Right kidney (tissue), 1 donor: ENCODE measurements around the gene C13orf46.

Experiments used
- DNase-seq: peaks from one replicate; pipeline ENCODE4 v3.0.0-alpha.2; 2016

Gene C13orf46

DNA sequence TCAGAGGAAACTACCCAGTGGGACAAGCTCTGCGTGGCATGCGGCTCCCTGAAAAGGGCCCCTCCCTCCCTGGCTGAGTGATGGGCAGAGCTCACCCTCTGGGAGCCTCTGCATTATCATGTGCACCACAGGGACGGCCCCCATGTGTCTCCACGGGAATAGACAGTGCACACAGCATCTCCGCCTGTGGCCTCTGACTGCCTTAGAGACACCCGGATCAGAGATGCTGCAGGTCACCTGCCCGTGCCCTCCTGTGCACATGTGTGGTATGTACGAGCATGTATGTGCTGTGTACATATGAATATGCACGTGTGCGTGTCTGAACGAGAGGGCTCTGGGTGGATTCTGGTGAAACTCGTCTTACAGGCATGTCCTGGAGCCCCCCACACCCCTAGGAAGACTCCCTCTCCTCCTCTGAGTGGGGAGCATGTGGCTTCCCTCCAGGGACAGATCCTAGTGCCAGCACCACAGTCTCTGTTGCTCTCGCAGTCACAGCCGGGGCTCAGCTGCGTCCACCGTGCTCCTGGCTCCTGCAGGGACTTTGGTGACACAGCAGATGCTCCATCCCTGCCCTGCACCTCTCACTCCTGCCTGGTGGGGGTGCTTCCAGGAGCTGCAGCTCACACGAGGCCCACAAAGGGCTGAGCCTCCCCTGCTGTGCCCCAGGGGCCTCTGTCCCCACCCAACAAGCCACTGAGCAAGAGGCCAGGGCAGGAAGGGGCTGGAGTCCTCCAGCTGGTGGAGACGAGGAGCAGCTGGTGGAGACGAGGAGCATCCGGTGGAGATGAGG, 19.6 kb downstream of the C13orf46 start:
- DNase-seq = no peak

DNA sequence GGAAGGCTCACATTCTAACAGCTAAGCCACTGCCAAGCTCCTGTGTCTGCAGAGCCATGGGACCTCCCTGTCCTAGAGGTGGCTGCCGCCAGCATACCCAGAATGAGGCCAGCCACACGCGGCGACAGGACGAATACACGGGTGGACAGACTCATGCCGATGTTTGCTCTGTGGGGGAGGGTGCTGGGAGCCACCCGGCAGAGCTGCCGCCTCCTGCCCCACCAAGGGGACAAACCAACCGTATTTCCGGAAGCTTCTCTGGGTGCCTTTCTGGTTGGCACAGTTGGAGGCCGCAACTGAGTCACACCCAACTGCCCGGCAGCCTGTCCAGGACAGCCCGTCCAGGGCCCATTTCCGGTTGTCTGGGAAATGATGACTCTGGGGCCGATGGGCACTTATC, 20.3 kb downstream of the C13orf46 start:
- DNase-seq = no peak

DNA sequence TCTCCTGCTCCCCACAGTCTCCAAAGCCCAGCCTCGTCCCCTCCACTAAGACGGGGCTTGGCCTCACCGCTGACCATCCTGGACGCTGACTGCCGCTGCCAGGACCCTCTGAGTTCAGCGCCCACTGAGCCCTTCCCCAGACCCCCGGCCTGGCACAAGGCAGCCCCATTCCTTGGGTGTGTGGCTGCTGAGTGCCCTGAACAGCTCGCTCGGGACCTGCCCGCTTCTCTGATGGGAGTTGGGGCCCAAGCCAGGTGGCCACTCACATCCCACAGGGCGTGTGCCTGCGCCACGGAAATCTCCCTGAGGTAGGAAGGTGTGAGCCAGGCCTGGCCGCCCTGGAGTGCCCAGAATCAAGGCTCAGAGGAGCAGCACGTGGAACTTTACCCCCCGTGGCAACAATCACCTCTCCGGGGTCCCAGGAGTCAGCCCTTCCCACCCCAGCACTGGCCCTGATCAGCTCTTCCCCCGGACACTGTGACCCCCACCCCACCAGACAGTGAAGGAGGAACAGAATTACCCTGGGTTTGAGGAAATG, 20.8 kb downstream of the C13orf46 start:
- no peak for DNase-seq

- DNase-seq = no peak
Observed at GRCh38 chr13:113952151-113952982, 21.5 kb downstream of the C13orf46 start.

- DNase-seq = peak; percentile 61
Observed at GRCh38 chr13:113951246-113951999, 22.5 kb downstream of the C13orf46 start.

GRCh38 chr13:113950451-113951245, 23.2 kb downstream of the C13orf46 start:
- no peak for DNase-seq

DNA sequence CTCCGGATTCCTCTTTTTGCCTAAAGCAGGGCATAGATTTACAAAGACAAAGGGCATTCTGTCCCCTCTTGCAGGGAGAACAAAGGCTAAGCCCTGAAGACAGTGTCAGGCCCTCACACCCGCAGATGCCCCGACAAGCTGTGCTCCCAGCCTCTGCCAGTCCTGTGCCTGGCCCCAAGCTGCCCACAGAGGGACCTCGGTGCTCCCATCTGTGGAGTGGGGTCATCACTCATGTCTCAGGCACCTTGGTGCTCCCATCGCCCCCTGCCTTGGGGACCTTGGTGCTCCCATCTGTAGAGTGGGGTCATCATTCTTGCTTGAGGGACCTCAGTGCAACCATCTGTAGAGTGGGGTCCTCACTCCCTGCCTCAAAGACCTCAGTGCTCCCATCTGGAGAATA, 24.3 kb downstream of the C13orf46 start:
- DNase-seq = no peak

GRCh38 chr13:113948034-113948742, 25.7 kb downstream of the C13orf46 start:
- no peak for DNase-seq

GRCh38 chr13:113947311-113948033, 26.4 kb downstream of the C13orf46 start:
- DNase-seq = no peak

GRCh38 chr13:113946409-113947181, 27.3 kb downstream of the C13orf46 start:
- no peak for DNase-seq

DNA sequence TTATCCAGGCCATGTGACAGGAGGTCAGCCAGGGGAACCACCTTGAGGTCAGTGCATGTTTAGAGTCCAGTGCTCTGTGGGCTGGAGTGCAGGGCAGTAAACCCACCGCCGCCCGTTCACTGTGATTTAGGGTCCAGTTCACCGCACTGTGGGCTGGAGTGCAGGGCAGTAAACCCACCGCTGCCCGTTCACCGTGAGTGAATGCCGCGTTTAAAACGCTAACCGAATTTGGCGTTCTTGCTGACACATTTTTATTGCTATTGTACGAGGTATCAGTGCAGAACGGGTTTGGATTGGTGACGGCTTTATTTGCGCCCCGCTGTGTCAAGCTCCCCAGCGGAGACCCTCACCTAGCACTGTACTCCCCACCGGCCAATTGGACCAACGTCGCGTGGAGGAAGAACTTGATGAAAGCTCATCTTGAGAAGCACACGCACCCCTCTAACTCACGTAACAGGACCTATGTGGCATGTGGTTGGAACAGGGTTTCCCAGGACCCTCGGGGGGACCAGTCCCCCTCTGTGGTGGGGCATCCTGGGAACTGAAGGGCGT, 27.9 kb downstream of the C13orf46 start:
- DNase-seq = no peak

- DNase-seq = no peak
Observed at GRCh38 chr13:113943821-113944565, 29.9 kb downstream of the C13orf46 start.

DNA sequence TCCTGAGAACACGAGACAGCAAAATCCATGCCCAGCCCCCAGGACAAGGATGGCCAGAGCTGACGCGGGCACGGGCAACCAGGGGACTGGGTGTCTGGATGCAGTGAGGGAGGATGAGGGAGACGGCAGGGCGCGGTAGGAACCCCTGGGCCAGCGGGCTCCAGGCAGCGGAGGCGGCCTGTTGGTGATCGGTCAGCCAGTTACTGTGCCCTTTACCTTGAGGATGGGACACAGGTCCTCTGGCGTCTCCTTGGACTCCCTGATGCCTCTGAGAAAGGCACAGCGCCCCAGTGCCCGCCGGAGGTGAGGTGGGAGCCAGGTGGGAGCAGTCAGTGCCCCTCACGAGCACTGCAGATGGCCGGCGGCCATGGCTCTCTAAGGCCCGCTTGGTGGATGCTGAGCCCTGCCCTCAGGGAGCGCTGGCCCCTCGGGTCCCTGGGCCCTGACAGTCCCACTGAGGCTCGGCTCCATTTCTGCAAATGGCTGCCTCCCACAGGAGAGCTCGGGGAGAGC, 31.2 kb downstream of the C13orf46 start:
- no peak for DNase-seq

- DNase-seq = no peak
Observed at GRCh38 chr13:113941571-113942191, 32.2 kb downstream of the C13orf46 start.

GRCh38 chr13:113939944-113940297, 34.0 kb downstream of the C13orf46 start:
- no peak for DNase-seq

DNA sequence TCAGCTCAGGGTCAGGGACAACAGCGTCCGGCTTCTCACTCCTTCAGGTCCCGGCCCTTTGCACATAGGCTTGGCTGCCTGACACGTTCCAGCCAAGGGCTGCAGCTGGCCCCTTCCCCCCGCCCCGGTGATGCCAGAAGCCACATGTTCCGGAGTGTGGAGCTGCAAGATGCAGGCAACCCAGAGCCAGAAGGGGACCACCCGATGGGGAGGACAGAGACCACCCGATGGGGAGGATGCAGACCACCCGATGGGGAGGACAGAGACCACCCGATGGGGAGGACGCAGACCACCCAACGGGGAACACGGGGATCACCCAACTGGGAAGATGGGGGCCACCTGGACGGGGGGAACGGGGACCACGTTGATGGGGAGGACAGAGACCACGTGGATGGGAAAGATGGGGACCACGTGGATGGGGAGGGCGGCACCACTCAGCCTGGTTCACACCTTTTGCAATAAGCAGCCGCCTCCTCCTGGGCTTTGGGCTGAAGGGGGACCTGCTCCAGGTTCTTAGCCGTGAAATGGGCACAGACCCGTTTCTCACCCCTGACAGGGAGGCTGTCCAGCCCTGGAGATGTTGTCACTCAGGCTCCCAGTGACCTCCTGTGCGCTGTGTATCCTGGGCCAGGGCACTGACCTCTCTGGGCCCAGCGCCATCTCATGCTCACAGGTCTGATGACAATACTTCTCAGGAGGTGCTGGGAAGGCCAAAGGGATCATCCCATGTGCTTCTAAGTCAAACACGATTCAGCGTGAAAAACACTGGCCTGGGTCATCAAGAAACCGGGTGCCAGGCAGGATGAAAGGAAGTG, 34.5 kb downstream of the C13orf46 start:
- no peak for DNase-seq

DNA sequence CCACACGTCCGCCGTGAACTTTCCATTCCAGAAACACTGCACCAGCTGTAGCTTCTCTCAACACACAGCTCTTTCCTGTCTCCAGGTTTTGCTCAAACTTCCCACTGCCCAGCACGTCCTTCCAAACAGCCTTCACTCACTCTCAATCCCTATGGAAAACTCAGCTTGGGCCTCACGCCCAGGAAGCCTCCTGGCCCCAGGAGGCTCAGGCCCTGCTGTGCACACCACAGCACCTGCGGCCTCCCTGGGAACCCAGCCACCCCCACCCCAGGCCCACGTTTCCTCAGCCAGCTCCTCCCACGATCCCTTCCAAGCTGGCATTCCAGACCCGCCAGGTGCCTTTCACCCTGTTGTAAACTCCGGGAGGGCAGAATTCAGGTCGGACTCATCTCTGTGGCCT, 35.2 kb downstream of the C13orf46 start:
- DNase-seq = no peak
